Ureter (tissue), 1 donor: ENCODE measurements around the gene TMEM40. TPM values are rescaled to one million over a fixed set of nuclear protein-coding genes. Genes with fewer than 3 reads are reported as not detected.
A peak's percentile ranks its signal among the peaks of the same experiment; 100 is the strongest.
"Not testable (repeated sequence)": the region's sequence is repeated elsewhere in the genome, so short reads cannot be mapped to it uniquely, and the experiment has no call there.

Experiments
- DNase-seq: peaks from one replicate; pipeline ENCODE4 v3.0.0-alpha.2; 2020; ENCODE audit warnings: low spot score
- total RNA-seq: library from RNA; stranded (reverse); gene quantifications from one replicate; pipeline ENCODE4 v1.2.4, GENCODE V29; 2023
- donor health status: DM: yes; HTN: yes; CAD: no.

Gene TMEM40
- total RNA-seq, 1 donor from 2014 or later: 63.3 TPM

- DNase-seq: no peak
Observed at GRCh38 chr3:12751571-12751970, 7.5 kb downstream of the TMEM40 start.

- no peak for DNase-seq
Observed at GRCh38 chr3:12750658-12751071, 8.4 kb downstream of the TMEM40 start.

GRCh38 chr3:12750223-12750622 is 8.8 kb downstream of the TMEM40 start:
- DNase-seq: no peak

GRCh38 chr3:12748477-12748876 is 10.6 kb downstream of the TMEM40 start:
- no peak for DNase-seq

GRCh38 chr3:12746419-12746818 is 12.6 kb downstream of the TMEM40 start:
- DNase-seq: no peak

- DNase-seq: no peak
Observed at GRCh38 chr3:12744326-12744725, 14.7 kb downstream of the TMEM40 start.

GRCh38 chr3:12743583-12743982 is 15.5 kb downstream of the TMEM40 start:
- DNase-seq: no peak

GRCh38 chr3:12742330-12743107 is 16.5 kb downstream of the TMEM40 start:
- DNase-seq: no peak

- no peak for DNase-seq
Observed at GRCh38 chr3:12741209-12741608, 17.9 kb downstream of the TMEM40 start.

- DNase-seq: no peak
Observed at GRCh38 chr3:12737833-12738232, 21.2 kb downstream of the TMEM40 start.

- no peak for DNase-seq
Observed at GRCh38 chr3:12737319-12737718, 21.7 kb downstream of the TMEM40 start.

- no peak for DNase-seq
Observed at GRCh38 chr3:12734960-12735359, 24.1 kb downstream of the TMEM40 start.

- DNase-seq: no peak
Observed at GRCh38 chr3:12733566-12733965, 25.5 kb downstream of the TMEM40 start.

- DNase-seq: no peak
Observed at GRCh38 chr3:12730506-12731242, 28.4 kb downstream of the TMEM40 start.

- no peak for DNase-seq
Observed at GRCh38 chr3:12729051-12729651, 29.9 kb downstream of the TMEM40 start.

GRCh38 chr3:12727937-12728336 is 31.1 kb downstream of the TMEM40 start:
- DNase-seq: no peak

GRCh38 chr3:12727481-12727880 is 31.6 kb downstream of the TMEM40 start:
- no peak for DNase-seq

- no peak for DNase-seq
Observed at GRCh38 chr3:12725436-12725835, 33.6 kb downstream of the TMEM40 start.

- no peak for DNase-seq
Observed at GRCh38 chr3:12724794-12725193, 34.3 kb downstream of the TMEM40 start.

- DNase-seq: not testable (repeated sequence)
Observed at GRCh38 chr3:12723362-12723761, 35.7 kb downstream of the TMEM40 start.

GRCh38 chr3:12722226-12722625 is 36.8 kb downstream of the TMEM40 start:
- DNase-seq: no peak

- peak; percentile 79 for DNase-seq
Observed at GRCh38 chr3:12719984-12720898, 38.8 kb downstream of the TMEM40 start.
